AG10803 (cell line): ENCODE data around the gene ARHGAP15.

Experiments used
- DNase-seq: peaks from one replicate; pipeline ENCODE4 v3.0.0; 2010; ENCODE audit warnings: low read depth
- H3K4me3 ChIP-seq: 2 replicates; pipeline ENCODE4 v1.5.1; 2011; ENCODE audit warnings: mild to moderate bottlenecking, low read length, control low read depth
- TF ChIP-seq, protein P1 (sequence below): conservative IDR thresholded peaks from 2 replicates; pipeline ENCODE4 v1.5.1; 2011; ENCODE audit warnings: mild to moderate bottlenecking, low read length, control low read depth, inconsistent platforms

Gene ARHGAP15

DNA sequence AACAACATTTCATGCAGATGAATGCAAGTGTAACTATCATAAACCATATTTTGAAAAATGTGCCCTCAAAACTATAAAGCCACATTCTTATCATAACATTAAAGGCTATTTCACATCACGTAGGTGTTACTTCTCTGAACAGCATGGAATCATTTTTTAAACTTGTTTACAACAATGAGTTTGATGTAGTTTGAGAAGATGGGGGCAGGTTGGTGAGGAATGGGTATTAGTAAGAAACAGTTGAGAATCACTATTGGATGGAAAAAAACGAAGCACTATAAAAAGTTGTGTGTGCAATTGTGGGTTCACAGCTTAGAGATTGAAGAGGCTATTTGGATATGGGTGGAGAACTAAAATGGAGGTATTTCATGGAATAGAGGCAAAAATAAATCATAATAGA lies 569.1 kb downstream of the ARHGAP15 start:
- no peak for DNase-seq
- TF ChIP-seq, protein P1, sequence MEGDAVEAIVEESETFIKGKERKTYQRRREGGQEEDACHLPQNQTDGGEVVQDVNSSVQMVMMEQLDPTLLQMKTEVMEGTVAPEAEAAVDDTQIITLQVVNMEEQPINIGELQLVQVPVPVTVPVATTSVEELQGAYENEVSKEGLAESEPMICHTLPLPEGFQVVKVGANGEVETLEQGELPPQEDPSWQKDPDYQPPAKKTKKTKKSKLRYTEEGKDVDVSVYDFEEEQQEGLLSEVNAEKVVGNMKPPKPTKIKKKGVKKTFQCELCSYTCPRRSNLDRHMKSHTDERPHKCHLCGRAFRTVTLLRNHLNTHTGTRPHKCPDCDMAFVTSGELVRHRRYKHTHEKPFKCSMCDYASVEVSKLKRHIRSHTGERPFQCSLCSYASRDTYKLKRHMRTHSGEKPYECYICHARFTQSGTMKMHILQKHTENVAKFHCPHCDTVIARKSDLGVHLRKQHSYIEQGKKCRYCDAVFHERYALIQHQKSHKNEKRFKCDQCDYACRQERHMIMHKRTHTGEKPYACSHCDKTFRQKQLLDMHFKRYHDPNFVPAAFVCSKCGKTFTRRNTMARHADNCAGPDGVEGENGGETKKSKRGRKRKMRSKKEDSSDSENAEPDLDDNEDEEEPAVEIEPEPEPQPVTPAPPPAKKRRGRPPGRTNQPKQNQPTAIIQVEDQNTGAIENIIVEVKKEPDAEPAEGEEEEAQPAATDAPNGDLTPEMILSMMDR, result no peak
- H3K4me3 ChIP-seq, result no peak overlapping the region

DNA sequence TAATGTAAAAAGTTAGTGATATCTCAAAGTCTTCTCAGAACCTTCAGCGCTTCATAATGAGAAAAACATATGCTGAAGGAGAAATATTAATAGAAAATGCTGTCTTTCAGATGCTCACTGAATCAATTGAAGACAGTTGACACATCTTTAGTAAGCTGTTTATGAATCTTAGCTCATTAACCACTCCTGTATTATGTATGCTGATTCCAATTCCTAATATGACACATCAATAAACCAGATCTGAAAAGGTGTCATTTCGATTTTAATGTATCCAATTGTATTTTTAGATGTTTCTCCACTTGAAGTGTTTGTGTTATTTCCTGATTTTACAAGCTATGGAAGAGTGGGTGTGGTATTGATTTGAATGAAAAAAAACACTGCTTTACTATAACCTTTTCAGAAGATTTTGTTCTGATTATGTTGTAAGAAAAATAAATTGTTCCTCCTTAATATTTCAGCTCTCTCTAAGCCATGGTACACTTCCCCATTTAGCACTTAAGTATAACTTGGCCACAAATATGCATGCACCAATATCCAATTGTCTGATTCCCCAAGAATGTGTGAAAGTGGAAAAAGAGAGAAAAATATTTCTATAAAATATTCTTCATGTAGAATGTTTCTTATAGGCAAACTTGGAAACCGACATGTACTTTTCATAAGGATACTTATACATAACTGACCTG lies 569.8 kb downstream of the ARHGAP15 start:
- no peak for DNase-seq
- no peak overlapping the region for H3K4me3 ChIP-seq
- TF ChIP-seq, protein P1, result no peak

DNA sequence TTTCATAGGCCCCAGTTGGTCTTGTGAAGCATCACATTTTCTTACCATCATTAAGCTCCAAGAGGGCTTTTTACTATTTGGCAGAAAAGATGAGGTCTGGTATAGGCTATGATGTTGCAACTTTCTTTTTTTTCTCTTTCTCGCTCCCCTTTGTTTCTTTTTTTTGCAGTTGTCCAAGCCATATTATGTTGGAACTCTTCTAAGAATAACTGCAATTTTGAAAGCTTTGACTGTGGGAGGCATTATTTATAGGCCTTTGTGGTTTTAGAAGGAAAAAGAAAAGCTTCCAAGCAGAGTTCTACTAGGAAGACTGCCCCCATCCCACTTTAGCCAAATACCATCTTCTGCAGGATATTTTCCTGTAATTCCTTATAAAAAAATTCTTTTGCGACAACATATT lies 571.6 kb downstream of the ARHGAP15 start:
- DNase-seq, result peak; percentile 55
- H3K4me3 ChIP-seq, result no peak overlapping the region
- TF ChIP-seq, protein P1, result no peak

DNA sequence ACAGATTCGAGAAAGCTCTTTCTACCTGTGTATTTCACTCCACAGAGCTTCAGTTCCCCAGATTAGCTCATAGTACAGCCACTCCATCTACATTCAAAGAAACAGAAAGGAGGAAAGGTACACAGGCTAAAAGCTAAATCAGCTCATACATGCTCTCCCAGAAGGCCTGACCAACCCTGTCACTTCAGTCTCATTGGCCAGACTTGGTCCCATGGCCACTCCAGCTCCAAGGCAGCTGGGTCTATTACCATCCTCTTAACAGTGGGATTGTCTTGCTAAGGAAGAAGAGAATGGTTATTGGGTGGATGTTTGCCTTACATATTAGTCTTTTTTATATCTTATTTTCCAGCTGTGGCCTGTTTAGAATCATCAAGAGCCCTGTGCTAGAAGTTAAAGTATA lies 572.6 kb downstream of the ARHGAP15 start:
- DNase-seq, result no peak
- H3K4me3 ChIP-seq, result no peak overlapping the region
- TF ChIP-seq, protein P1, result no peak

DNA sequence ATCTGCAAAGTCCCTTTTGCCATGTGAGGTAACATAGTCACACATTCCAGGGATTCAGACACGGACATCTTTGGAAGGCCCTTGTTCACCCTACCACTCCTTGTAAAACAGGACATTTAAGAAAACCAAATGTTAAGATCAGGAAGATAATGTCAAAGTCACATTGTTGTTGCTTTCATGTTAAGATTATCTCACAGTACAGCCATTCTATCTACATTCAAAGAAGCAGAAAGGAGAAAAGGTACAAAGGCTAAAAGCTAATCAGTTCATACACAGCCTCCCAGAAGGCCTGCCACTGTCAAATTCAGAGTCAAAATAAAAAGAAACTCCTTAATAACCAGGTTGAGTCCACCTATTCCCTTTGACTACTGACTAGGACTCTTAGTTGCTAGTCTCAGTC lies 573.7 kb downstream of the ARHGAP15 start:
- TF ChIP-seq, protein P1, result no peak
- no peak for DNase-seq
- H3K4me3 ChIP-seq, result no peak overlapping the region

DNA sequence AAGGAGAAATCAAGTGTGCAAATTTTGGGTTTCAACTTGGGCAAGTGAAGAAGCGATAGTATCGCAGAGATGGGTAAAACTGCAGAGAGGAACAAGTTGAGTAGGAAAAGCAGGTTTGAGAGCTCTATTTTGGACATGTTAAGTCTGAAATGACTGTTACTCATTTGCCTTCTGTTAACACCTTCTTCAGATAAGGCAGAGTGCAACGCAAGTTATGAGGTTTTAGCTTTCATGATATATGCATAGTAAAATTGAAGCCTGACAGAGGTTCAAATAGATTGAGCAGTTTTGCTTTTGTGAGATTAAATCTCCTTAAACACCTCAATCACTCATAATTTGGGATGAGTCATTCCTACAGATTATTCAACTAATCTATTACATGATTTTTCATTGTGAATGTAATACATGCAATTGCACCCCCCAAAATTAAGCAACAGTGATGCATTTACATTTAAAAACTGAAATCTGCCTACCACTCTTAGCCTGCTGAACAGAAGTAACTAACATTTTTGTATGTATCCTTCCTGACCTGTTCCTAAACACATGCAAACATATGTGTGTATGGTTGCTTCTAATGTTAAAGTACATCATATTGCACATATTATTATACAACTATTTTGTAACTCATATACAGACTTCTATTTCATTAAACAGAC lies 575.4 kb downstream of the ARHGAP15 start:
- DNase-seq, result no peak
- H3K4me3 ChIP-seq, result no peak overlapping the region
- TF ChIP-seq, protein P1, result no peak

DNA sequence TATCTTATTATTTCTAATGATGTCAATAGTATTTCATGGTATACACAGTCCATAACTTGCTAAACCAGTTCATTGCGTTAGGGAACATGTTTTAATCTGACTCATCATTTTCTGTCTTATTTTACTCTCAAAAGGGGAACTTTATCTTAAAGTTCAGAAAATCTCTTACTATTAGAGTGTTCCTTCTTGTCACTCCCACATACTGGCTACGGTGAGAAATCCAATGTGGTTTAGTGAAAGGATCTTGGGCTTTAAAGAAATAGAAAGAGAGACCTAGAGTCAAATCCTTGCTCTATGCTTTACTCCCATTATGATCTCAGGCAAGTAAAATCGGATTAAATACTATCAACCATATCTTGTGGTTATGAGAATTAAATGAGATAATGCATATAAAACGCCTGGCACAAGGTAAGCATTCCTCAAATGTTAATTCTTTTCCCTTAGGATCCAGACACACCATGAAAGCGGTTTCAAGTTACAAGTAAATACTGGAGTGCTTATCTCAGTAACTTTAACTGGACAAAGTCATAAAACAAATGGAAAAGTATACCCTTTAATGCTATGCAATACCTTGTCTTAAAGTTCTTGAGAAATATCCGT lies 576.0 kb downstream of the ARHGAP15 start:
- H3K4me3 ChIP-seq, result no peak overlapping the region
- TF ChIP-seq, protein P1, result no peak
- peak; percentile 20 for DNase-seq
